HEK293 (cell line): ENCODE data around the gene NTSR1.

ENCODE experiments used
- CTCF ChIP-seq: fragments of 450-650 bp; formaldehyde crosslinking; IDR thresholded peaks from 2 replicates; pipeline ENCODE4 v1.5.1; 2016; ENCODE audit warnings: missing biosample characterization, missing genetic modification characterization
- PATZ1 ChIP-seq: fragments of 450-650 bp; formaldehyde crosslinking; IDR thresholded peaks from 2 replicates; pipeline ENCODE4 v1.5.1; 2016; ENCODE audit warnings: missing biosample characterization, missing genetic modification characterization
- PBX3 ChIP-seq: sonication (generic); formaldehyde crosslinking; IDR thresholded peaks from 2 replicates; pipeline ENCODE4 v1.8.1; 2022; ENCODE audit warnings: mild to moderate bottlenecking, moderate library complexity, missing genetic modification reagents
- ZBTB26 ChIP-seq: fragments of 450-650 bp; formaldehyde crosslinking; optimal IDR thresholded peaks from 2 replicates; pipeline ENCODE3; 2016; ENCODE audit warnings: missing biosample characterization, mild to moderate bottlenecking, missing genetic modification characterization
- ZBTB7A ChIP-seq: fragments of 450-650 bp; formaldehyde crosslinking; IDR thresholded peaks from 2 replicates; pipeline ENCODE4 v1.5.1; 2016; ENCODE audit warnings: low read depth, missing biosample characterization, missing genetic modification characterization
- ZNF148 ChIP-seq: fragments of 450-650 bp; formaldehyde crosslinking; IDR thresholded peaks from 2 replicates; pipeline ENCODE4 v1.5.0; 2017; ENCODE audit warnings: missing biosample characterization, missing genetic modification characterization, borderline replicate concordance
- ZNF169 ChIP-seq: fragments of 450-650 bp; formaldehyde crosslinking; IDR thresholded peaks from 2 replicates; pipeline ENCODE4 v1.5.1; 2016; ENCODE audit warnings: missing biosample characterization, missing genetic modification characterization
- ZNF174 ChIP-seq: fragments of 450-650 bp; formaldehyde crosslinking; IDR thresholded peaks from 2 replicates; pipeline ENCODE4 v1.5.0; 2017; ENCODE audit warnings: missing biosample characterization, mild to moderate bottlenecking, missing genetic modification characterization
- ZNF175 ChIP-seq: fragments of 450-650 bp; formaldehyde crosslinking; IDR thresholded peaks from 2 replicates; pipeline ENCODE4 v1.5.1; 2016; ENCODE audit warnings: missing biosample characterization, missing genetic modification characterization
- ZNF214 ChIP-seq: fragments of 450-650 bp; formaldehyde crosslinking; IDR thresholded peaks from 2 replicates; pipeline ENCODE4 v1.5.1; 2017; ENCODE audit warnings: missing biosample characterization, mild to moderate bottlenecking, missing genetic modification characterization, borderline replicate concordance
- ZNF24 ChIP-seq: fragments of 450-650 bp; formaldehyde crosslinking; IDR thresholded peaks from 2 replicates; pipeline ENCODE4 v1.5.1; 2016; ENCODE audit warnings: missing biosample characterization, missing genetic modification characterization
- ZNF513 ChIP-seq: fragments of 450-650 bp; IDR thresholded peaks from 2 replicates; pipeline ENCODE4 v1.5.1; 2018; ENCODE audit warnings: missing biosample characterization, missing genetic modification characterization
- ZNF639 ChIP-seq: fragments of 450-650 bp; formaldehyde crosslinking; IDR thresholded peaks from 2 replicates; pipeline ENCODE4 v1.5.1; 2016; ENCODE audit warnings: missing biosample characterization, missing genetic modification characterization
- ZNF76 ChIP-seq: fragments of 450-650 bp; formaldehyde crosslinking; IDR thresholded peaks from 2 replicates; pipeline ENCODE4; 2016; ENCODE audit warnings: low read depth, missing biosample characterization, missing genetic modification characterization, borderline replicate concordance

GRCh38 chr20:62723768-62724450, 15.3 kb downstream of the NTSR1 start:
- TF ChIP-seq ZBTB26 (tag by site-specific recombination) (no peak), CTCF (tag by site-specific recombination) (no peak), ZNF169 (tag by site-specific recombination) (no peak), ZNF76 (tag by site-specific recombination) (no peak), ZNF513 (no peak), ZNF214 (tag by site-specific recombination) (no peak), ZNF175 (tag by site-specific recombination) (no peak), PBX3 (CRISPR knock-in tag) (no peak), ZNF174 (tag by site-specific recombination) (no peak), ZBTB7A (tag by site-specific recombination) (no peak), ZNF148 (no peak), ZNF24 (tag by site-specific recombination) (no peak), ZNF639 (tag by site-specific recombination) (no peak), PATZ1 (tag by site-specific recombination) (no peak)
